ENCODE measurements around the gene TVP23B. TPM values are rescaled to one million over a fixed set of nuclear protein-coding genes. Genes with fewer than 3 reads are reported as not detected.
A peak's percentile ranks its signal among the peaks of the same experiment; 100 is the strongest.
"Not testable (repeated sequence)": the region's sequence is repeated elsewhere in the genome, so short reads cannot be mapped to it uniquely, and the experiment has no call there.

TVP23B gene
- total RNA-seq, 1 donor from 2014 or later: 42.1 TPM

DNA sequence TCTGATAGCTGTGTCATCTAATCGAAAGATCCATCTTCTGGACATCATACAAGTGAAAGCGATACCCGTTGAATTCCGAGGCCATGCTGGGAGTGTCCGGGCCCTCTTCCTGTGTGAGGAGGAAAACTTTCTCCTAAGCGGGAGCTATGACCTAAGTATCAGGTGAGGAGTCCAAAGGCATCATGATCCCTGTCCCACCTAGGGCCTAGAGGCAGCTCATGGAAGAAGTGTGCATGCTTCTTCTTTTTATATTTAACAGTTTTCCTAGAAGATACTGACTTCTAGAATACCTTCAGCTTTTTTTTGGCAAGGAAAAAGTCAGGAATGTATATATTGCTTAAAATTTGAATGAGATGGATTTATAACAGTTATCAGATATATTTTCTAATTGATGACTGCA, 22.6 kb upstream of the TVP23B start:
- H3K27me3 ChIP-seq; H3K4me1 ChIP-seq; H3K9me3 ChIP-seq; ATAC-seq; DNase-seq; H3K36me3 ChIP-seq; H3K27ac ChIP-seq; intact Hi-C loops (cut with DNase I); H3K4me3 ChIP-seq: not testable (repeated sequence)

DNA sequence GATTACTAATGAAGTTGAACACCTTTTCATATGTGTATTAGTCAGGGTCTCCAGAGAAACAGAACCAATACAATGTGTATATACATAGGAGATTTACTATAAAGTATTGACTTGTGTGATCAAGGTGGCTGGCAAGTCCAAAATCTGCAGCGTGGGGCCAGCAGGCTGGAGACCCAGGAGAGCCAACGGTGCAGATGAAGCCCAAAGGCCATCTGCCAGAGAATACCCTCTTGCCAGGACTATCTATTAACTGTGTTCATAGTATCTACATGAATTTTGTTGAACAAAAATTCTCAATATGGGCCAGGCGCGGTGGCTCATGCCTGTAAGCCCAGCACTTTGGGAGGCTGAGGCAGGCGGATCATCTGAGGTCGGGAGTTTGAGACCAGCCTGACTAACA, 20.8 kb upstream of the TVP23B start:
- H3K4me1 ChIP-seq; H3K27me3 ChIP-seq; H3K4me3 ChIP-seq; H3K36me3 ChIP-seq; DNase-seq; ATAC-seq; H3K27ac ChIP-seq; intact Hi-C loops (cut with DNase I); H3K9me3 ChIP-seq: not testable (repeated sequence)

DNA sequence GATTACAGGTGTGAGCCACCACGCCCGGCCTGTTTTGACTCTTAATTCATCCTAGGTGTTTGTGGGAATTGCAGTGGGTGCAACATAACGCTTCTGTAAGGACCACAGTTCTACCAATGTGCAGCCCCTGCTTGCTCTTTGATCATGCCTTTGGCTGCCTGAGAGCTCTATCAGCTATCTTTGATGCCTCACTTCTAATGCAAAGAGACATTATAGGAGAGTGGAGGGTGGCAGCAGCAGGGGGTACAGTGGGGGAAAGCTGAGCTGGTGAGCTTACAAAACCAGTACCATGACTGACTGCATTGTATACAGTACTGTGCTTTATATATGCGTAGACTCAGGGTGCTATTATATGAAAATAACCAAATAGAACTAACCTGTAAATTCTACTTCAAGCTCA, 10.4 kb upstream of the TVP23B start:
- not testable (repeated sequence) for H3K9me3 ChIP-seq, H3K27me3 ChIP-seq

DNA sequence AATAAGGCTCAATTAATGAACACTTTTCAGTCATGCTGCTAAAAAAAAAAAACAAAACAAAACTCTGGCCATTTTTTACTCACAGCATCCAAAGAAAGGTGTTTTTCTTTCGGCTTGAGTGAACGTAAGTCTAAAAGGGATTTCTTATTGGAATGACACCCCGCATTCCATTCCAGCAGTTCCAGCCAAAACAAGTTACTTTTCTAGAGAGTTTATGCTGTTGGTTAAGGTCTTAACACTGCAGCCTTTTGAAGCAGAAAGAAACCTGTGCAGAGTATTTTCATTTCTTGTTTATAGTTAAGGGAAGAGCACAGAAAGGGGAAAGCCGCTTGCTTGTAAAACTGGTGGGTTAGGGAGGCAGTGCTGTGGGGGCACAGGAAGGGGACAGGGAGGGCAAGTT, 9.9 kb upstream of the TVP23B start:
- intact Hi-C loops (cut with DNase I); H3K27ac ChIP-seq: not testable (repeated sequence)

More for the DNA sequence above, 10.4 kb upstream of the TVP23B start:
- intact Hi-C loops (cut with DNase I); ATAC-seq; DNase-seq; H3K36me3 ChIP-seq; H3K4me1 ChIP-seq; H3K27ac ChIP-seq; H3K4me3 ChIP-seq: not testable (repeated sequence)

DNA sequence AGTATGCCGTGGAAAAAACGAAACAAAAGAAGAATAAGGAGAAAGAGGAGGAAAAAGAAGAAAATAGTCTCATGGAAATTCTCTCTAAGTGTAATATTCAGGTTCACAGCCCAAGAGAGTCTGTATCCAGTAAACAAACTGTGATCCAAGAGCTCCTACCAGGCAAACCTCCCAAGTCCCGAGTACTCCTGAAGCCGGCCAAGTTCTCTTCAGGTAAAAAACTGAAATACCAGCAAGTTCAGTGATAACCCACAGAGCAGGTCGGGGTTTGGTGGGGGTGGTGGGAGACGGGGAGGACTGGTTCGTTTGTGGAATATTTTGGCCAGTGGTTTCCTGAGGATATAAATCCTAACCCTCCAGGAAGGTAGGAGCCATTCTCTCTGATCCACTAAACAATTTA, 8.5 kb upstream of the TVP23B start:
- H3K27ac ChIP-seq: no peak overlapping the region

More for the DNA sequence above, 9.9 kb upstream of the TVP23B start:
- not testable (repeated sequence) for DNase-seq, H3K36me3 ChIP-seq, H3K9me3 ChIP-seq, H3K4me1 ChIP-seq, H3K27me3 ChIP-seq, H3K4me3 ChIP-seq, ATAC-seq

DNA sequence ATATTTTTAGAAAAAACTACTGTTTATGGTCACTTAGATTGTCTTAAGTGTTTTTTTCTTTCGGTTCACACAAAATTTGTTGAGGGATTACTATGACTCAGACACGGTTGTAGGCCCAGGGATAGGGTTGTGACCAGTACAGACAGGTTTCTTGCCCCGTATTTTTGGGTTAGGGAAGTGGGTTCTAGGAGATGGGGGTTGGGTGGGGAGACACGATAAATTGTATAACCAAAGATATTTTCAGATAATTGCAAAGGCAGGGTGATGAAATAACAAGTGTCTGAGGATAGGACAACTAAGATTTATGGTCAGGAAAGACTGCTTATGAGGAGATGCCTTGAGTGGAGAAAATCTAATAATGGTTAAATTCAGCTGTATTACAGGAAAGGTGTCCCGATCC, 822 bp downstream of the TVP23B start:
- H3K4me1 ChIP-seq; DNase-seq; intact Hi-C loops (cut with DNase I); H3K9me3 ChIP-seq; ATAC-seq; H3K36me3 ChIP-seq; H3K27me3 ChIP-seq: not testable (repeated sequence)
- Histone ChIP-seq H3K27ac (peak overlapping the region; percentile 84), H3K4me3 (peak overlapping the region; percentile 57)

More for the DNA sequence above, 8.5 kb upstream of the TVP23B start:
- Histone ChIP-seq H3K36me3 (no peaks in the 10 kb centered on the region), H3K9me3 (no peaks in the 10 kb centered on the region), H3K4me3 (no peak overlapping the region), H3K27me3 (no peaks in the 10 kb centered on the region), H3K4me1 (no peaks in the 10 kb centered on the region)
- ATAC-seq (no peak), DNase-seq (no peak)
- intact Hi-C loops (cut with DNase I): no loop called here
- TF ChIP-seq, protein P1, sequence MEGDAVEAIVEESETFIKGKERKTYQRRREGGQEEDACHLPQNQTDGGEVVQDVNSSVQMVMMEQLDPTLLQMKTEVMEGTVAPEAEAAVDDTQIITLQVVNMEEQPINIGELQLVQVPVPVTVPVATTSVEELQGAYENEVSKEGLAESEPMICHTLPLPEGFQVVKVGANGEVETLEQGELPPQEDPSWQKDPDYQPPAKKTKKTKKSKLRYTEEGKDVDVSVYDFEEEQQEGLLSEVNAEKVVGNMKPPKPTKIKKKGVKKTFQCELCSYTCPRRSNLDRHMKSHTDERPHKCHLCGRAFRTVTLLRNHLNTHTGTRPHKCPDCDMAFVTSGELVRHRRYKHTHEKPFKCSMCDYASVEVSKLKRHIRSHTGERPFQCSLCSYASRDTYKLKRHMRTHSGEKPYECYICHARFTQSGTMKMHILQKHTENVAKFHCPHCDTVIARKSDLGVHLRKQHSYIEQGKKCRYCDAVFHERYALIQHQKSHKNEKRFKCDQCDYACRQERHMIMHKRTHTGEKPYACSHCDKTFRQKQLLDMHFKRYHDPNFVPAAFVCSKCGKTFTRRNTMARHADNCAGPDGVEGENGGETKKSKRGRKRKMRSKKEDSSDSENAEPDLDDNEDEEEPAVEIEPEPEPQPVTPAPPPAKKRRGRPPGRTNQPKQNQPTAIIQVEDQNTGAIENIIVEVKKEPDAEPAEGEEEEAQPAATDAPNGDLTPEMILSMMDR (IDR thresholded peaks at IDR 0.05): no peak

DNA sequence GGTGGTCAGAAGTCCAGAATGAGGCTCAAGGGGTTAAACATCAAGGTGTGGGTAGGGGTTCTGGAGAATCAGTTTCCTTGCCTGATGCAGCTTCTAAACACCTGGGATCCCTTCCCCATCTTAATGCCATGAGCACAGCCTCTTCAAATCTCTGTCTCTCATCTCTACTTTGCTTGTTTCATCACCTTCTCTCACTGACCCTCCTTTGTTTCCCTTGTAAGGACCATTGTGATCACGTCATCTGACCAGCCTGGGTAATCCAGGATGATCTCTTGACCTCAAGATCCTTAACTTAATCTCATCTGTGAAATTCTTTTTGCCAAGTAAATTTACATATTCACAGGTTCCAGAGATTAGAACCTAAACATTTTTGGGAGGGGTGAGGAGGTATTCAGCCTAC, 5.0 kb downstream of the TVP23B start:
- ATAC-seq; DNase-seq; intact Hi-C loops (cut with DNase I): not testable (repeated sequence)

DNA sequence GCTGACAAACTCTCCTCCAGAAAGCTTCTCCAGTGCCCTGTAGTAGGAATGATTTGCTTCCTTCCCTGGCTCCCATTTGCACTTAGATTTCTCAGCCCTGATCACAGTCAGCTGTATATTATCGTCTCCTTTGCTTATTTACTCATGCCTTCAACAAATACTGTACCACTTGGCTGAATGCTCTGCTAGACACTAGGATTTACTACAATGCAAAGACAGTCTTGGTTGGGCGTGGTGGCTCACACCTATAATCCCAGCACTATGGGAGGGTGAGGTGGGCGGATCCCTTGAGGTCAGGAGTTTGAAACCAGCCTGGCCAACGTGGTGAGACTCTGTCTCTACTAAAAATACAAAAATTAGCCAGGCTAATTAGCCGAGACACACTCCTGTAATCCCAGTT, 5.9 kb downstream of the TVP23B start:
- intact Hi-C loops (cut with DNase I); ATAC-seq: not testable (repeated sequence)

More for the DNA sequence above, 5.0 kb downstream of the TVP23B start:
- H3K4me1 ChIP-seq, H3K27ac ChIP-seq, H3K36me3 ChIP-seq, H3K27me3 ChIP-seq, H3K4me3 ChIP-seq, H3K9me3 ChIP-seq: not testable (repeated sequence)

DNA sequence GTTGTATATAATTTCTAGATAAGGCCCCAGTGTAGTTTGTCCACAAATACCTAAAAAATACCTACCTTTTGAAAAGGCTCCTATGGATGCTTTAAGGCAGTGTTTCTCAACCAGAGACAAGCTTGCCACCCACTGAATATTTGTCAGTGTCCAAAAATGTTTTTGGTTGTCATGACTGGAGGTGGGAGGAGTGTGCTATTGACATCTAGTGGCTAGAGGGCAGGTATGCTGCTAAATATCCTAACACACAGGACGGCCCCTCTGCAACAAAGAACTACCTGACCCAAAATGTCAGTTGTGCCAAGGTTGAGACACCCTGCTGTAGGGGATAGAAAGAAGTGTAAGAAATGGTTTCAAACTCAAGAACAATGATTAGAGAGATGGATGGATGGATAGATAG, 10.4 kb downstream of the TVP23B start:
- DNase-seq; H3K27ac ChIP-seq; H3K36me3 ChIP-seq; H3K27me3 ChIP-seq; H3K4me1 ChIP-seq; intact Hi-C loops (cut with DNase I); H3K9me3 ChIP-seq; H3K4me3 ChIP-seq: not testable (repeated sequence)
- ATAC-seq: peak; percentile 43

More for the DNA sequence above, 5.9 kb downstream of the TVP23B start:
- not testable (repeated sequence) for DNase-seq, H3K4me3 ChIP-seq, H3K4me1 ChIP-seq, H3K27ac ChIP-seq, H3K9me3 ChIP-seq, H3K36me3 ChIP-seq, H3K27me3 ChIP-seq

DNA sequence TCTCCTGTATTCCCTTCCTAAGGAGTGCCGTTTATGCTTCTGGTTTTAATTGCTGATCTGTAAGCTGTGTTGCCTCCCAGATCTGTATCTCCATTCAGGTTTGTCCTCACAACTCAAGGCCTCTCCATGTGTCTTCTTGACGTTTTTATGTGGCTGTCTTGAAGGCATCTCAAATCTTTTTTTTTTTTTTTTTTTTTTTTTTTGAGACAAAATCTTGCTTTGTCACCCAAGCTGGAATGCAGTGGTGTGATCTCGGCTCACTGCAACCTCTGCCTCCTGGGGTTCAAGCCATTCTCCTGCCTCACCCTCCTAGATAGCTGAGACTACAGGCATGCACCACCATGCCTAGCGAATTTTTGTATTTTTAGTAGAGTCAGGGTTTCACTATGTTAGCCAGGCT, 13.9 kb downstream of the TVP23B start:
- H3K4me3 ChIP-seq; intact Hi-C loops (cut with DNase I); H3K27ac ChIP-seq; H3K9me3 ChIP-seq; H3K4me1 ChIP-seq; ATAC-seq; H3K27me3 ChIP-seq; DNase-seq: not testable (repeated sequence)
- H3K36me3 ChIP-seq: peaks cover 23% of the 10 kb centered on the region

DNA sequence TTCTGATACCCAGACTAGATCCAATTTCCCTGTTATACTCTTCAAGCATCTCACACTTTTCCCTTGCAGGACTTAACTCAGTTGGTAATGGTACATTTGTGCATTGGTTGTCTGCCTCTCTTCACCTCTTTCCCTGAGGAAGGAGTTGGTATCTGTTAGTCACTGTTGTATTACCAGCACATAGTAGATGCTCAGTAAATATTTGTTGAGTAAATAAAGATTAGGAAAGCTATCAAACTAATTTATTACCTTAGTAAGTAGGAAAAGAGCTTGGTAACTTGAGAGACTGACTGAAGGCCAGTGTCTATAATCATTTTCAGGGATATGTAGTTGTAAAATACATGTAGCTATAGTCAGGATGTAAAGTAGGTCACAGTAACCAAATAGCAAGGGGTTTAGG, 15.9 kb downstream of the TVP23B start:
- H3K4me3 ChIP-seq; DNase-seq; H3K4me1 ChIP-seq; ATAC-seq; intact Hi-C loops (cut with DNase I); H3K27me3 ChIP-seq; H3K27ac ChIP-seq; H3K9me3 ChIP-seq: not testable (repeated sequence)
- peaks cover 42% of the 10 kb centered on the region for H3K36me3 ChIP-seq

DNA sequence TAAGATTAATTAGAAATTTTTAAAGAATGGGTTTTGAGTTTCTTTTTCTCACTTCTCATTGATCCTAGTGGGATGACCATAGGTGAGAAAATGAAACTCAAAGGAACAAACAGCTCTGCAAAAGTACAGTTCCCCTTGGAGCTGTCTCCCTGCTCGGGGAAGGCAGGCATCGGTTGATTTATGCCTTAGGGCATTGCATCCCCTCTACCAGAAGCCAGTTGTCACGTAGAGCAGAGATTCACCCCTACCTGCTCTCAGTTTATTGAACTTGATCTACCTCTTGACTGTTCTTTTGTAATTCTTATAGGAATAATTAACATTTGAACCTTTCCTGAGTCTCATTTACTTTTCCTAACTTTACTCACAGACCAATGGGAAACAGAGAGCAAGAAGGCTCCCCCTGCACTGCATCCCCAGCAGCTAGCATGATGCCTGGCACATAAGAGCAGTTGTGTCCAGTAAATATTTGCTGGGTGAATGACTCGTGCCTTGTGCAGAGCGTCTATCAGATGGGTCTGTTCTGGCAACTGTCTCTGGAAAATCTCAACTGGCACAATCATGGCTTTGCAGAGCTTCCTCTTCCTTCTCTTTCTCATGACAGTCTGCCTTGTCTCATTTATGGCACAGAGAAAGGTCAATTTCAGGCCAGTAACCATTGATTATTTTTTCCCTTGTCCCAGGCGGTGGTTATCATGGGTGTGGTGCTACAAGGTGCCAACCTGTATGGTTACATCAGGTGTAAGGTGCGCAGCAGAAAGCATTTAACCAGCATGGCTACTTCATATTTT, 22.7 kb downstream of the TVP23B start:
- intact Hi-C loops (cut with DNase I); DNase-seq; H3K27me3 ChIP-seq; H3K4me1 ChIP-seq; H3K27ac ChIP-seq; H3K9me3 ChIP-seq; H3K4me3 ChIP-seq; ATAC-seq: not testable (repeated sequence)
- peaks cover 63% of the 10 kb centered on the region for H3K36me3 ChIP-seq

DNA sequence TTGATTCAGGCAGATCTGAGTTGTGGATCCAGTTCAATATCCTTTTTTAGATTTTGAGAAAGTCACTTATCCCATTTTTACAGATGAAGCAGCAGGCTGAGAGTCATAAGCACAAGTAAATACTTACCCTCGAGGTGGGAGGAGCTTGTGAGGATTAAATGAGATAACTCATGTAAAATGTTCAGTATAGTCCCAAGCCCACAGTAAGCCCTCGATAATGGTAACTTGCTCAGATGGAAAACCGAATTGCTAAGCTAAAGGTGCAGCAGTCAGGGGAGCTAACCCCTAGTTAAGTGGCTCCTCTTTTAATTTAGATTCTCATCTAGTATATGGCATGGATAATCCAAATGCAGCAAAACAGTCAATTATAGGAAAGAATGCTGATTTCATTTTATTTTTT, 34.9 kb downstream of the TVP23B start:
- H3K27ac ChIP-seq; H3K4me1 ChIP-seq; DNase-seq; H3K9me3 ChIP-seq; H3K27me3 ChIP-seq; ATAC-seq; H3K36me3 ChIP-seq; H3K4me3 ChIP-seq; intact Hi-C loops (cut with DNase I): not testable (repeated sequence)
